ENCODE data around the gene ST6GALNAC5.

ST6GALNAC5 gene

DNA sequence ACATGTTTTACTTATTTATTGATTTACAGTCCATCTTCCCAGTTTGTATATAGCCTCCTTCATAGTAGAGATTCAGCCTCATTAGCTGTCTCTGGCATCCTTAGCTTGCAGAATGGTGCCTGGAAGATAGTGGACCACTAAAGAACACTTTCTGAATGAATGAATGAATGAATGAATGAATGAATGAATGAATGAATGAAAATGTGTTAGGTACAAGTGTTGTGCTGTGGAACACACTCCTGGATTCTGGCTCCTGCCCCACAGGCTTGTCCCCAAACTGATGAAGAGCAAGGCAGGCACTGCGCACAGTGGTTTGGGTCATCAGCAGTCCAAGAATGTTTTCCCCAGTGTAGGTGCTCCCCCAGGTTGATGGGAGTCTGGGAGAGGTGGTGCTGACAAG is 159.4 kb downstream of the ST6GALNAC5 start:
- H3K4me3 ChIP-seq (ENCODE audit: low read length), result no peak overlapping the region
- no peak for DNase-seq (ENCODE audit: low read depth)
- TF ChIP-seq, protein P1, sequence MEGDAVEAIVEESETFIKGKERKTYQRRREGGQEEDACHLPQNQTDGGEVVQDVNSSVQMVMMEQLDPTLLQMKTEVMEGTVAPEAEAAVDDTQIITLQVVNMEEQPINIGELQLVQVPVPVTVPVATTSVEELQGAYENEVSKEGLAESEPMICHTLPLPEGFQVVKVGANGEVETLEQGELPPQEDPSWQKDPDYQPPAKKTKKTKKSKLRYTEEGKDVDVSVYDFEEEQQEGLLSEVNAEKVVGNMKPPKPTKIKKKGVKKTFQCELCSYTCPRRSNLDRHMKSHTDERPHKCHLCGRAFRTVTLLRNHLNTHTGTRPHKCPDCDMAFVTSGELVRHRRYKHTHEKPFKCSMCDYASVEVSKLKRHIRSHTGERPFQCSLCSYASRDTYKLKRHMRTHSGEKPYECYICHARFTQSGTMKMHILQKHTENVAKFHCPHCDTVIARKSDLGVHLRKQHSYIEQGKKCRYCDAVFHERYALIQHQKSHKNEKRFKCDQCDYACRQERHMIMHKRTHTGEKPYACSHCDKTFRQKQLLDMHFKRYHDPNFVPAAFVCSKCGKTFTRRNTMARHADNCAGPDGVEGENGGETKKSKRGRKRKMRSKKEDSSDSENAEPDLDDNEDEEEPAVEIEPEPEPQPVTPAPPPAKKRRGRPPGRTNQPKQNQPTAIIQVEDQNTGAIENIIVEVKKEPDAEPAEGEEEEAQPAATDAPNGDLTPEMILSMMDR (conservative IDR thresholded peaks at IDR 0.05; ENCODE audit: low read length), result no peak

DNA sequence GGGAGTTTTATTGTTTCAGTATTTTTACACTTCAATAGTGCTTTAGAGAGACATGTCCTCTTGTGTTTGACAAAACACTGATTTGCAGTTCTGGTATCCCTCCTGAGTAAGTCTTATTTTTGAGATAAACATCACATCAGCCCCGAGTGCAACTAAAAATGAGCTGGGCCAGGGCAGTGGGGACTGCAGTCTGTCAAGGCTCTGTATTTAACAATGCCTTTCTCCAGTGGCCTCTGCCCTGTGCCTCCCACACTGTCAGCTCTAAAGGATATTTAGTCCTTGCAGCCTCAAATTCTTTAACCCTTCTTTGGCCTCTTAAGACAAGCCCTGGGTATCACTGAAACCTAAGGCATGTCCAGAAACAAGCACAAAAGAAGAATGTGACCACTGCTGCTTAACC is 160.6 kb downstream of the ST6GALNAC5 start:
- no peak for DNase-seq (ENCODE audit: low read depth)
- H3K4me3 ChIP-seq (ENCODE audit: low read length), result no peak overlapping the region
- TF ChIP-seq, protein P1 (conservative IDR thresholded peaks at IDR 0.05; ENCODE audit: low read length), result no peak

DNA sequence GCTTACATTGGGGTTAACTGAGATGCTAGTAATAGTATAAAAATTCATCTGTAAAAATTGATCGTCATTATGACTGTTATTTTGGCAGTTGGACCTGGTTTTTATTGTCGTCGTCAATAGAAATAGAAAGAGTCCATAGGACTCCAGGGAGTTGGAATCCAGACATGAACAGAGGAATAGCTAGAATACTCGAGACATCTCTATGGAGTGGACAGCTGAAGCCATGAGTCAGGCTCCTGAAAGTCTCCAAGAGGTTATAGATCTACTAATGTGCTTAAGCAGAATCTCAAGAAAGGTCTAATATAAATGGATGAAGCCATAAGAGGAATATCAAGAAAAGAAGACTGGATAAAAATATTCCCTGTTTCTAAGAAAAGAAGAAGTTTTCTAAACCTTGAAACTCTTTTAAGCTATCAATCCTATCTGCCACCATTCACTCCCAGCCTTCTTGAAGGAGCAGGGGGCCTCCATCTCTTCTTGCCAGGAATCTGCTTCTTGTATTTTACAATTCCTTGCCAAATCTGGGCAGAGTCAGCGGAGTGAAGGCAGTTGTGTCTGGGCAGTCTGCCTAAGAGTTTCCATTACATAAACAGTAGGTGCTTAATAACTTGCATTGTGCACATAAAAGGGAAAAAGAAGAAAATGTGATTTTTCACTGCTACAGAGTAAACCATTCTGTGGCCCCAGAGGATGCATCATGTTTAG is 163.3 kb downstream of the ST6GALNAC5 start:
- DNase-seq (ENCODE audit: low read depth), result no peak
- H3K4me3 ChIP-seq (ENCODE audit: low read length), result no peak overlapping the region
- TF ChIP-seq, protein P1 (conservative IDR thresholded peaks at IDR 0.05; ENCODE audit: low read length), result no peak

DNA sequence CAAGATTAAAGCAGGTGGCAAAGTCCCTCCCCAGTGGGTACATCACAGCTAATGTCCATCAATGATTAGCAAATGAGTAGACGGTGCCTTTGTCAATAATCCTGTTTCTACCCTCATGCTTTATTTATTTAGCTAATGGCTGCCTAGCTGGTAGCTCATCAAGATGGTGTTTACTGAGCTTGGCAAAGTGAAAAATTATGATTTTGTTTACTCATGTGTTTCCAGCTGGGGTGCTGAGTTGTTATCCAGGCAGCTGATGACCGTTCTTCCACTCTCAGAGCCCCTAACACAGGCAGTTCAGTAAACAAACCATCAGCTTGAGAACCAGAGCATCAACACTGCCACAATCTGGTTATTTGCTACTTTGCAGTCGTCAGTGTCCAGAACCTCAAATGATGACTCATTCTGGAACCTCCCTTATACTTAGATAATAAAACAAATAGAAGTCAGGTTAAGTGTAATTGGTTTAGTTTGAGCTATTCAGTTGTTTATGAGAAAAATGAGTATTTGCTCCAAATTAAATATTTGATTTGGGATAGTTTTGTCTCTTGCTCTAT is 163.9 kb downstream of the ST6GALNAC5 start:
- peak; percentile 65 for DNase-seq (ENCODE audit: low read depth)
- TF ChIP-seq, protein P1 (conservative IDR thresholded peaks at IDR 0.05; ENCODE audit: low read length), result peak; percentile 36
- no peak overlapping the region for H3K4me3 ChIP-seq (ENCODE audit: low read length)

DNA sequence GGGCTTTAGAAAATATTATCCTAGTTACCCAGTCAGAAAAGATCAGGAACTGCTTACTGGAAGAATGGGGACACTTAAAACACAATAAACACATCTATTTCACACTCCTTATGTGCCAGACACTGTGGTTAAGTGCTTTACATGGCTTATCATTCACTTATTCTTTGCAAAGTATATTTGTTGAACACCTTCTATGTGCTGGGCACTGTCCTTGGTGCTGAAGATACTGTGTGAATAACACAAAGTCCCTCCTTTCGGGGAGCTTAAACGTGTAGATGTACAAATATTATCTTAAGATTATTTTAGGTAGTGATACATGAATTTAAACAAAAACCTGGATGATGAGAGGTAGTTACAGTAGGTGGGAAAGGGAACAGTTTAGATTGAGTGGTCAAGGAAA is 169.3 kb downstream of the ST6GALNAC5 start:
- TF ChIP-seq, protein P1 (conservative IDR thresholded peaks at IDR 0.05; ENCODE audit: low read length), result no peak
- peak; percentile 35 for DNase-seq (ENCODE audit: low read depth)
- no peak overlapping the region for H3K4me3 ChIP-seq (ENCODE audit: low read length)

DNA sequence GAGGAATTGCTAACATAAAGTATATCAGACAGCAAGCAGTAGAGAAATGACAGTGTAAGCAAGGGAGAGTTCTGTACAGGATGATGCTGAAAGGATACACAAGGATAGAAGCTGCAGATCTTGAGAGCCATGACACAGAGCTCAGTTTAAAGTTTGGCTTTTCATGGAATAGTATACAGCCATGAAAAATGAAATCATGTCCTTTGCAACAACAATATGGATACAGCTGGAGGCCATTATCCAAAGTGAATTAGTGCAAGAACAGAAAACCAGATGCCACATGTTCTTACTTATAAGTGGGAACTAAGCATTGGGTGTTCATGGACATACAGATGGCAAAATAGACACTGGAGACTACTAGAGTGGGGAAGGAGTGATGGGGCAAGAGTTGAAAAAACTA is 169.8 kb downstream of the ST6GALNAC5 start:
- DNase-seq (ENCODE audit: low read depth), result no peak
- TF ChIP-seq, protein P1 (conservative IDR thresholded peaks at IDR 0.05; ENCODE audit: low read length), result no peak
- H3K4me3 ChIP-seq (ENCODE audit: low read length), result no peak overlapping the region

DNA sequence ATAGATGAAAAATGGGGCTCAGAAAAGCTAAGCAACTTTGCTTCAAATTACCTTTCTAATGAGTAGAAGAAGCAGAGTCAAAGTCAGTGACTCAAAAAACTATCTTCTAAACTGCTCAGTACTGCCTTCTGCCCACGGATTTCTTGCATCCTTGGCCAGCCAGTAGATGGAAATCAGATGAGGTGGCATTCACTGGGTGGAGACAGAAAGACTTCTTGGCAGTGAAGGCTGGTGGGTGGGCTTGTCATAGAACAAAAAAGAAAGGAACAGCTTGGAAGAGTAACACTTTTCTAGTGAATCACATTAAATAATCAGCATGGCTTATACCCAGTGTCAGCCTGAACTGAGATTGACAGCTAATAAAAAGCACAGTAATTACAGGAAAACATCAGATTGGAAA is 170.7 kb downstream of the ST6GALNAC5 start:
- DNase-seq (ENCODE audit: low read depth), result no peak
- no peak overlapping the region for H3K4me3 ChIP-seq (ENCODE audit: low read length)
- TF ChIP-seq, protein P1 (conservative IDR thresholded peaks at IDR 0.05; ENCODE audit: low read length), result no peak
